HG02759 (cell line): Measurements from ENCODE around the gene ANKRD28.

Source experiments
- ATAC-seq: cut with Tn5 transposase; IDR thresholded peaks from one replicate; pipeline ENCODE4 v1.9.1; 2021; ENCODE audit warnings: mild to moderate bottlenecking, moderate library complexity; ENCODE audit not compliant: unreplicated experiment

Gene ANKRD28

GRCh38 chr3:15728766-15729165 lies 69.0 kb downstream of the ANKRD28 start:
- no peak for ATAC-seq

- ATAC-seq, result no peak
Observed at GRCh38 chr3:15726881-15727280, 70.9 kb downstream of the ANKRD28 start.

- ATAC-seq, result peak; percentile 87
Observed at GRCh38 chr3:15726043-15726442, 71.7 kb downstream of the ANKRD28 start.

- no peak for ATAC-seq
Observed at GRCh38 chr3:15724446-15724845, 73.3 kb downstream of the ANKRD28 start.

- no peak for ATAC-seq
Observed at GRCh38 chr3:15723624-15723884, 74.2 kb downstream of the ANKRD28 start.

- no peak for ATAC-seq
Observed at GRCh38 chr3:15722877-15723623, 74.7 kb downstream of the ANKRD28 start.

- no peak for ATAC-seq
Observed at GRCh38 chr3:15716178-15716577, 81.6 kb downstream of the ANKRD28 start.

- no peak for ATAC-seq
Observed at GRCh38 chr3:15714448-15714847, 83.3 kb downstream of the ANKRD28 start.

GRCh38 chr3:15713364-15713763 lies 84.4 kb downstream of the ANKRD28 start:
- no peak for ATAC-seq

- ATAC-seq, result no peak
Observed at GRCh38 chr3:15711281-15711680, 86.5 kb downstream of the ANKRD28 start.

GRCh38 chr3:15708882-15709677 lies 88.7 kb downstream of the ANKRD28 start:
- ATAC-seq, result no peak

GRCh38 chr3:15707779-15708178 lies 90.0 kb downstream of the ANKRD28 start:
- ATAC-seq, result no peak

GRCh38 chr3:15703346-15703745 lies 94.4 kb downstream of the ANKRD28 start:
- no peak for ATAC-seq

GRCh38 chr3:15694628-15695027 lies 103.2 kb downstream of the ANKRD28 start:
- no peak for ATAC-seq

- ATAC-seq, result no peak
Observed at GRCh38 chr3:15693355-15693754, 104.4 kb downstream of the ANKRD28 start.

- ATAC-seq, result no peak
Observed at GRCh38 chr3:15690748-15691147, 107.0 kb downstream of the ANKRD28 start.

GRCh38 chr3:15690230-15690629 lies 107.5 kb downstream of the ANKRD28 start:
- no peak for ATAC-seq

GRCh38 chr3:15685927-15686326 lies 111.9 kb downstream of the ANKRD28 start:
- no peak for ATAC-seq

- ATAC-seq, result no peak
Observed at GRCh38 chr3:15683253-15683652, 114.5 kb downstream of the ANKRD28 start.

- no peak for ATAC-seq
Observed at GRCh38 chr3:15682561-15683185, 115.1 kb downstream of the ANKRD28 start.

GRCh38 chr3:15681668-15682067 lies 116.1 kb downstream of the ANKRD28 start:
- ATAC-seq, result no peak

- no peak for ATAC-seq
Observed at GRCh38 chr3:15679306-15679705, 118.5 kb downstream of the ANKRD28 start.
